HG03039 (cell line): ENCODE measurements around the gene IL21R.

Source experiments
- ATAC-seq: cut with Tn5 transposase; IDR thresholded peaks from one replicate; pipeline ENCODE4 v1.9.1; 2021; ENCODE audit warnings: mild to moderate bottlenecking, moderate library complexity; ENCODE audit not compliant: unreplicated experiment

IL21R gene

DNA sequence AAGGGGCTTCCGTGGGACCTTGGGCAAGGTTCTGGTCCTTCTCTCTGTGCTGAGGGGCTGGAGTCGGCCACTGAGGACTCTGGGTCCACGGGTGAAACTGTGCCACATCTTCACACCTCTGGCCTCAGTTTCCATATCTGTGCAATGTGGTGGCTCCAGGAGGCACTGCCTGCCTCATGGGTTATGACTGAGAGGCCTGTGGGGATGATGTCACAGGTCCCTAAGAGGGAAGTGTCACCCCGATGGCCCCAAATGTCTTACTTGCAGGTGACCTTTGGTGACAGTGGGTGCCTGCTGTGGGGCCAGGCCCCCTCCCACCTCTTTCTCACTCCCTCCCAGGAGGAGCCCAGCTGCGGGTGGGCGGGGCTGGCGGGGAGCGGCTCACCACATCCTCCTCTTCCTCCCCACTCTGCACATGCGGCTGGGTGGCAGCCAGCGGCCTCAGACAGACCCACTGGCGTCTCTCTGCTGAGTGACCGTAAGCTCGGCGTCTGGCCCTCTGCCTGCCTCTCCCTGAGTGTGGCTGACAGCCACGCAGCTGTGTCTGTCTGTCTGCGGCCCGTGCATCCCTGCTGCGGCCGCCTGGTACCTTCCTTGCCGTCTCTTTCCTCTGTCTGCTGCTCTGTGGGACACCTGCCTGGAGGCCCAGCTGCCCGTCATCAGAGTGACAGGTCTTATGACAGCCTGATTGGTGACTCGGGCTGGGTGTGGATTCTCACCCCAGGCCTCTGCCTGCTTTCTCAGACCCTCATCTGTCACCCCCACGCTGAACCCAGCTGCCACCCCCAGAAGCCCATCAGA lies at the start of gene IL21R:
Gene IL21R (plus strand): TSS at position 407 of the 801 bp plus-strand sequence. CDS start 27,898 bp downstream, outside the sequence.
- peak; percentile 42 for ATAC-seq

DNA sequence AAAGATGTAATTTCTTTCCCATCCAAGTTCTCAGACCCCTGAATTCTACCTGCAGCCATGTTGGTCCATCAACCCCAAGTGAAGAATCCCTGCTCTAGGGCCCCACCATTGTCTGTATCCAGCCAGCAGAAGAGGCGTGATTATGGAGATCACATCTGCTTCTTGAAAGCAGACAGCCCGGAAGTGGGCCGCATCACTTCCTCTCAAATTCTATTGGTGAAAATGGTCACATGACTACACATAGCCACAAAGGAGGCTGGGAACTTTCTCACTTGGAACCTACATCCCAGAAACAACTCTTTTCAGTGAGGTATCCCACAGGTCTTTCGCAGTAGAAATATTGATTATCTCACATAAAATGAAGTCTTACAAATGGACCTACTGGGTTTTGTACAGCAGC lies 48.1 kb upstream of the IL21R start:
- no peak for ATAC-seq

DNA sequence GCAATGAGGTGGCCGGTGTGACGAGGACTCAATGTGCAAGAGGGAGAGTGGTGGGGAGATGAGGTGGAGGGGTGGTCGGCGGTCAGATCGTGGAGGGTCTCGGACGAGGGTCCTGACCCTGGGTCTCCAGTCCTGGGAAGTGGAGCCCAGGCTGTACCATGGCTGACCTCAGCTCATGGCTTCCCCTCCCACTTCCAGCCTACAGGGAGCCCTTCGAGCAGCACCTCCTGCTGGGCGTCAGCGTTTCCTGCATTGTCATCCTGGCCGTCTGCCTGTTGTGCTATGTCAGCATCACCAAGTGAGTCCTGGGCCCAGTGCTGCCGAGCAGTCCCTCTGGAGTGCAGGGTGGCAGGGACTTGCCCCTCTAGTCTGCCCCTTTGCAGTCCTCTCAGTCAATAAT lies 46.4 kb upstream of the IL21R start:
- ATAC-seq, result no peak

DNA sequence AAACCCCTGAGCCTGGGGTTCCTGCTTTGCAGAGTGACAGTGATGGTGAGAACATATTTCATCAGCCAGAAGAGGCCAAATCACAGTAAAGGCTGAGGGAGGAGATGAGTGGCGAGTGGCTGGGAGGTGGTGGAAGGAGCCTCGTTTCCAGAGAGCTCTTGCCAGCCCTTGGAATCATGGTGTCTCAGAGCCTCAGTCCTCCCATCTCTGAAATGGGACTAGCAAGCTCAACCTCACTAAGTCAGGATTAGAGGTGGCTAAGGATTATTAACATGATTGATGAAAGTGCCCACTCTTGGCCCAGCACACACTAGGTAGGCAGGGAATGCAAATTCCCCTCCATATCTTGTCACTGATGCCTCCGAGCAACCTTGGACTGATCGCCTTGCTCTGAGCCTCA lies 45.2 kb upstream of the IL21R start:
- ATAC-seq, result no peak

DNA sequence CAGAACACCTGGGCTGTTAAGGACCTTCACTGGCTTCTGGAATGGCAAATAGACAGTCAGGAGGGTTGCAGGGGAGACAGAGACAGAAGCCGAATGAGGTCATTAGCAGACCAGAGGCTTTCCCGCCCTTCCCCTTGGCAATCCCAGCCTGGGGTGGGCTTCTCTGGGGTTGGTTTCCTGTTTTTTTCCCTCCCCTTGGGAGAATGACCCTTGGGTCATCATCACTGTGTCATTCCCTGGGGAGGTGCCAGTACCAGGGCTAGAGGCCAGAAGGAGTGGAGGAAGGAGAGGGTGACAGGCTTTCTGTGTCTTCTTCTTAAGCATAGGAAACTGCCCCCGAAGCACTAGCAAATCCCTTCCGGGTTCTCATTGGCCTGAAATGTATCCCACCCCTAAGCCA lies 42.9 kb upstream of the IL21R start:
- ATAC-seq, result no peak

GRCh38 chr16:27359615-27360014 lies 42.4 kb upstream of the IL21R start:
- ATAC-seq, result no peak

- no peak for ATAC-seq
These were observed 40.0 kb upstream of the IL21R start for GRCh38 chr16:27361987-27362386.

GRCh38 chr16:27362570-27363245 lies 39.3 kb upstream of the IL21R start:
- ATAC-seq, result no peak

DNA sequence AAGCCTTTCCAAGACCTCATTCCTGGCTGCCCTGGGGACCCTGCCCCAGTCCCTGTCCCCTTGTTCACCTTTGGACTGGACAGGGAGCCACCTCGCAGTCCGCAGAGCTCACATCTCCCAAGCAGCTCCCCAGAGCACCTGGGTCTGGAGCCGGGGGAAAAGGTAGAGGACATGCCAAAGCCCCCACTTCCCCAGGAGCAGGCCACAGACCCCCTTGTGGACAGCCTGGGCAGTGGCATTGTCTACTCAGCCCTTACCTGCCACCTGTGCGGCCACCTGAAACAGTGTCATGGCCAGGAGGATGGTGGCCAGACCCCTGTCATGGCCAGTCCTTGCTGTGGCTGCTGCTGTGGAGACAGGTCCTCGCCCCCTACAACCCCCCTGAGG lies 38.7 kb upstream of the IL21R start:
- ATAC-seq, result no peak

DNA sequence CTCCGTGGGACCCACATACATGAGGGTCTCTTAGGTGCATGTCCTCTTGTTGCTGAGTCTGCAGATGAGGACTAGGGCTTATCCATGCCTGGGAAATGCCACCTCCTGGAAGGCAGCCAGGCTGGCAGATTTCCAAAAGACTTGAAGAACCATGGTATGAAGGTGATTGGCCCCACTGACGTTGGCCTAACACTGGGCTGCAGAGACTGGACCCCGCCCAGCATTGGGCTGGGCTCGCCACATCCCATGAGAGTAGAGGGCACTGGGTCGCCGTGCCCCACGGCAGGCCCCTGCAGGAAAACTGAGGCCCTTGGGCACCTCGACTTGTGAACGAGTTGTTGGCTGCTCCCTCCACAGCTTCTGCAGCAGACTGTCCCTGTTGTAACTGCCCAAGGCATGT lies 38.2 kb upstream of the IL21R start:
- no peak for ATAC-seq

DNA sequence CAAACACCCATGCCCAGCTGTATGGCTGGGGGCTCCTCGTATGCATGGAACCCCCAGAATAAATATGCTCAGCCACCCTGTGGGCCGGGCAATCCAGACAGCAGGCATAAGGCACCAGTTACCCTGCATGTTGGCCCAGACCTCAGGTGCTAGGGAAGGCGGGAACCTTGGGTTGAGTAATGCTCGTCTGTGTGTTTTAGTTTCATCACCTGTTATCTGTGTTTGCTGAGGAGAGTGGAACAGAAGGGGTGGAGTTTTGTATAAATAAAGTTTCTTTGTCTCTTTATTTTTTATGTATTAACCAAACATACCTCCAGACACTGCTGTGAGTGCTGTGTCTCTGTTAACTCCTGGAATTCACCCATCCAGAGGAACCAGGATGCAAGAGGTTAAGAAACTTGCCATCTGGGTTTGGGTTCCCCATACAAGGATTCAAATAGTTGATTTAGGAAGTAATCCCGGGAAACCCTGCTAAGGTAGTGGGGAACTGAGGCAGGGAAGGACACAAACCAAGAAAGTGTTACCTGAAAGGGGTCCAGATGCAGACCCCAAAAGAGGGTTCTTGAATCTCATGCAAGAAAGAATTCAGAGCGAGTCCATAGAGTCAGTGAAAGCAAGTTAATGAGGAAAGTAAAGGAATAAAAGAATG lies 37.4 kb upstream of the IL21R start:
- ATAC-seq, result no peak

DNA sequence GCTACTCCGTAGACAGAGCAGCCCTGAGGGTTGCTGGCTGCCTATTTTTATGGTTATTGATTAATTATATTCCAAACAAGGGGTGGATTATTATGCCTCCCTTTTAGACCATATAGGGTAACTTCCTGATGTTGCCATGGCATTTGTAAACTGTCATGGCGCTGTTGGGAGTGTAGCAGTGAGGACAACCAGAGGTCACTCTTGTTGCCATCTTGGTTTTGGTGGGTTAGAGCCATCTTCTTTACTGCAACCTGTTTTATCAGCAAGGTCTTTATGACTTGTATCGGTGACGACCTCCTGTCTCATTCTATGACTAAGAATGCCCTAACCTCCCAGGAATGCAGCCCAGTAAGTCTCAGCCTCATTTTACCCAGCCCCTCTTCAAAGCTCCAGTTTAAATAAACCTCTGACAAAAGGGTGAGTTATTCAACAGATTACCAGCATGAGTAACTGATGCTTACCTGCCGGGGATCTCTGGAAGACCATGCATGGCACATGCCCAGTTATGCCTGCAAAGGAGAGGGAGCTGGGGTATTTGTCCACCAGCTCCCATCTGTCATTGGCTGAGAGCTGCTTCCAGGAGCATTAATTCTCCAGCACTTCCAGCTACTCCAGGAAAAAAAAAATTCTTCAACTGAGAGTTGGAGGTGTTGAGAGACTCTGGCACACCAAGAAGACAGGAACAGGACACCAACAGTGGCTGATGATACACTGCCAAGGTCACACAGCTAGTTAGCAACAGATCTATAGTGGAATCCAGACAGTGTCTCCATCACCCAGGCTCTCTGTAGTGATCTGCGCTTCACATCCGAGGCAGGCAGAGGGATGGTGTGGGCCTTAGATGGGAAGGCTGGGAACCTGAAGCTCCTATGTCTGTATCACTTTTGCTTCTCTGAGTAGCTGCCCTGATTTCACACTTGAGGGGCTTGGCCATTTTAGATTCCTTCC lies 36.6 kb upstream of the IL21R start:
- ATAC-seq, result no peak

DNA sequence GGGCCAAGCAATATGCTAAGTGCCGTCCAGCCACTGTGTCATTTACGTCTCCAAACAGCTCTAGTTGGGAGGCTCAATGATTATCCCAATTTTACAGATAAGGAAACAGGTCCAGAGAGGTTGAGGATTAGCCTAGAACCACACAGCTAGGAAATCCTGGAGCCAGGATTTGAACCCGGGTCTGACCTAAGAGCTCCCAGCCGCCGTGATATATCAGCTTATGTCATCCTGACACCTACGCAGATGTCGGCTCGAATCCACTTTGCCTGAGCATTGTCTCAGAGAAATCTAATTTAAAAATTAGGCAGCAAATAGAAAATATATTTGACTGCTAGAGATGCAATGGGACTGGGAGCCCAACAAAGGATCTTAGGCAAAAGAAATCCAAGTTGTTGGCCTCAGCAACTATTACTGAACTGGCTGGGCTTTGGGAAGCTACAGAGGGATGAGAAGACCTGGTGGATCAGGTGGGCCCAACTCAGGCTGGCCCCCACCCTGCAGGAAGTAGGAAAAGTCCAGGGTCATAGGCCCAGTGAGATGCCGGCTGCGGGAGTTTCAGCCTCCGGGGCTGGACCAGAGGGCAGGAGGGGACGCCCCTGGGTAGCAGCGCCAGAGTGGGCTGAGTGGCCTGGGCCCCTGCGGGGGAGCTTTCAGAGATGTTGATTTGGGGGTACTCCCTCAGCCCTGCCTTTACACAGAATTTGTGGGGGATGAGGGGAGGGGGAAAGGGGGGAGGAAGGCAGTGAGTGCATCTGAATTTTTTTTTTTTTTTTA lies 35.1 kb upstream of the IL21R start:
- ATAC-seq, result no peak

GRCh38 chr16:27367461-27368357 lies 34.3 kb upstream of the IL21R start:
- ATAC-seq, result peak; percentile 53

GRCh38 chr16:27368358-27368722 lies 33.6 kb upstream of the IL21R start:
- ATAC-seq, result no peak

- ATAC-seq, result no peak
These were observed 32.2 kb upstream of the IL21R start for GRCh38 chr16:27369806-27370205.

GRCh38 chr16:27370318-27370717 lies 31.7 kb upstream of the IL21R start:
- ATAC-seq, result no peak

GRCh38 chr16:27373312-27373711 lies 28.7 kb upstream of the IL21R start:
- no peak for ATAC-seq

GRCh38 chr16:27374221-27374803 lies 27.7 kb upstream of the IL21R start:
- ATAC-seq, result no peak
